Measurements from ENCODE around the gene MSLN.
A peak's percentile ranks its signal among the peaks of the same experiment; 100 is the strongest.
"Not testable (repeated sequence)": the region's sequence is repeated elsewhere in the genome, so short reads cannot be mapped to it uniquely, and the experiment has no call there.

MSLN gene

DNA sequence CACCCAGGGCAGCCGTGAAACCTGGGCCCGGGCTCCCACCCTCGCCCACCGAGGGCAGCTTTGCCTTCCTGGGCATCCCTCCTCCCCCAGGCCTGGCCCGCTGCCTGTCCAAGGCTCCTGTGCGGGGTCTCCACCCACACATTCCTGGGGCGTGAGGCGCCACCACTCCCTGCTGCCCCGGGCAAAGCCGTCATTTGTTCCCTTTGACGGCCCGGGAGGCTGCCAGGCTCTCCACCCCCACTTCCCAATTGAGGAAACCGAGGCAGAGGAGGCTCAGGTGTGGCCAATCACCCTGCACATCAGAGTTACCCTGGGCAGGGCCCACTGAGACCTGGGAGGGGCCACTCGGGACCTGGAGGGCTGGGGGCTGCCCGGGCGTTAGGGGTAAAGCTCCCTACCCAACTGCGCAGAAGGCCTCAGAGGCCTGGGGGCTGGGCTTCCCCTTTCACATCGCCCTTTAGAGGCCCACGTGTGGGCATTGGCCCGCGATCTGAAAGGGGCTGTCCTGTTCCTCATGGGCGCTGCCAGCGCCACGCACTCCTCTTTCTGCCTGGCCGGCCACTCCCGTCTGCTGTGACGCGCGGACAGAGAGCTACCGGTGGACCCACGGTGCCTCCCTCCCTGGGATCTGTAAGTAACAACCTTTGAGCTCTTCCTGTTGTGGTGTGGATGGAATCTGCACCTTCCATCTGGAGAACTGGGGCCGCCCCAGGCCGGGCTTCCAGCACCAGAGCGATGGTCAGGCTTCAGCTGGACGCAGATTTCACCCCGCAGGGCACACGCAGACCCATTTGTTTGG is at the start of gene MSLN:
Gene MSLN (plus strand): TSS at position 190 of the 799 bp plus-strand sequence. CDS start 1,947 bp downstream, outside the sequence.
- no peak within 1 kb of the TSS for H3K4me3 ChIP-seq (ENCODE audit: low read length)

DNA sequence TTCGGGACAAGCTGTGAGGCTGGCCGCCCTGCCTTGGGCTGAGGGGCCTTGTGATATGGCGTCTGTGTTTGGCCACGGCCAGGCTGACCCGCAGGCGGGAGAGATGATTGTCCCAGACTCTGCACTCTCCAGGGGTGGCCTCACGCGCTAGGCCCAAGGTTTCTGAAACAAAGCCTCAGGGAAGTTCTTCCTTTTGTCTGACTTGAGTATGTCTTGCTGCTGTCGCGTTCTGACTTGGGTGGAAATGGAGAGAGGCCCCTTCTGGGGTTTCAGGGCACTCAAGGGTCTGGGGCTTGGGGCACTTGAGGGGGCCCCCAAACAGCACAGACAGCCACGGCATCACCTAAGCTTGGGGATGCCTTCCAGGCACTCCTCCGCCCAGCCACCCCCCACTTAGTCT is 49.5 kb upstream of the MSLN start:
- H3K4me3 ChIP-seq (ENCODE audit: low read length), result no peak overlapping the region
- TF ChIP-seq, protein P1, sequence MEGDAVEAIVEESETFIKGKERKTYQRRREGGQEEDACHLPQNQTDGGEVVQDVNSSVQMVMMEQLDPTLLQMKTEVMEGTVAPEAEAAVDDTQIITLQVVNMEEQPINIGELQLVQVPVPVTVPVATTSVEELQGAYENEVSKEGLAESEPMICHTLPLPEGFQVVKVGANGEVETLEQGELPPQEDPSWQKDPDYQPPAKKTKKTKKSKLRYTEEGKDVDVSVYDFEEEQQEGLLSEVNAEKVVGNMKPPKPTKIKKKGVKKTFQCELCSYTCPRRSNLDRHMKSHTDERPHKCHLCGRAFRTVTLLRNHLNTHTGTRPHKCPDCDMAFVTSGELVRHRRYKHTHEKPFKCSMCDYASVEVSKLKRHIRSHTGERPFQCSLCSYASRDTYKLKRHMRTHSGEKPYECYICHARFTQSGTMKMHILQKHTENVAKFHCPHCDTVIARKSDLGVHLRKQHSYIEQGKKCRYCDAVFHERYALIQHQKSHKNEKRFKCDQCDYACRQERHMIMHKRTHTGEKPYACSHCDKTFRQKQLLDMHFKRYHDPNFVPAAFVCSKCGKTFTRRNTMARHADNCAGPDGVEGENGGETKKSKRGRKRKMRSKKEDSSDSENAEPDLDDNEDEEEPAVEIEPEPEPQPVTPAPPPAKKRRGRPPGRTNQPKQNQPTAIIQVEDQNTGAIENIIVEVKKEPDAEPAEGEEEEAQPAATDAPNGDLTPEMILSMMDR (IDR thresholded peaks at IDR 0.05; ENCODE audit: insufficient read depth, low read depth, low read length, missing control alignments), result no peak
- DNase-seq (ENCODE audit: low read depth), result no peak

More for the DNA sequence above, at the start of gene MSLN:
- TF ChIP-seq, protein P1 (IDR thresholded peaks at IDR 0.05; ENCODE audit: insufficient read depth, low read depth, low read length, missing control alignments), result no peak
- peak; percentile 76 for DNase-seq (ENCODE audit: low read depth)

DNA sequence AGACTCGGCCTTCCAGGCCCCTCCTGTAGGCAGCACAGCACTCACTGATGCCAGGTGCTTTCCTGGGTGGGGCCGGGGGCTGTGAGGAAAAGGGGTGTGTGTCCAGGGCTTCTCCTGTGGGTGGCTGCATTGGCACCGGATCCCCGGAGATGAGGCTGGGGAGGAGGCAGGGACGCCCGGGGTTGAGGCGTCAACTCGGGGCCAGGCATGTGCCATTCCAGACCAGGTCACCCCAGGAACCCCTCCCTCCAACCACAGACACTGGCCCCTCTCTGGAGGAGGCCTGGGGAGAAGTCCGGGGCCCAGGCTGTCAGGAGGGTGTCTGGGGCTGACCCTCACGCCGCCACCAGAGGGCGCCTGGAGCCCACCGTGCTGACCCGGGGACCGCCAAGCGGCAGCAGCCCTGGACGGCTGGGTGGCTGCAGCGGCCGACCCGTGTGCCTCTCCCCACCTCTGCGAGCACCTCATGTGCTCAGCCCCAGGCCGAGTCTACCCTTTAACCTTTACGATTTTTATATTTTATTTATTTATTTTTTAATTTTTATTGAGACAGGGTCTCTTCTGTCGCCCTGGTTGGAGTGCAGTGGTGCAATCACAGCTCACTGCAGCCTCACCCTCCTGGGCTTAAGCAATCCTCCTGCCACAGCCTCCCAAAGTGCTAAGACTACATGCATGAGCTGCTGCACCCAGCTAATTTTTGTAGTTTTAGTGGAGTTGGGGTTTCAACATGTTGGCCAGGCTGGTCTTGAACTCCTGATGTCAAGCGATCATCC is 48.8 kb upstream of the MSLN start:
- TF ChIP-seq, protein P1 (IDR thresholded peaks at IDR 0.05; ENCODE audit: insufficient read depth, low read depth, low read length, missing control alignments), result peak; percentile 69
- H3K4me3 ChIP-seq (ENCODE audit: low read length), result no peak overlapping the region
- peak; percentile 68 for DNase-seq (ENCODE audit: low read depth)

GRCh38 chr16:712740-713250 is 47.7 kb upstream of the MSLN start:
- TF ChIP-seq, protein P1 (IDR thresholded peaks at IDR 0.05; ENCODE audit: insufficient read depth, low read depth, low read length, missing control alignments), result peak; percentile 50
- H3K4me3 ChIP-seq (ENCODE audit: low read length), result not testable (repeated sequence)
- peak; percentile 96 for DNase-seq (ENCODE audit: low read depth)

- no peak overlapping the region for H3K4me3 ChIP-seq (ENCODE audit: low read length)
- DNase-seq (ENCODE audit: low read depth), result peak; percentile 56
- TF ChIP-seq, protein P1 (IDR thresholded peaks at IDR 0.05; ENCODE audit: insufficient read depth, low read depth, low read length, missing control alignments), result no peak
Observed at GRCh38 chr16:714079-714478, 46.5 kb upstream of the MSLN start.

DNA sequence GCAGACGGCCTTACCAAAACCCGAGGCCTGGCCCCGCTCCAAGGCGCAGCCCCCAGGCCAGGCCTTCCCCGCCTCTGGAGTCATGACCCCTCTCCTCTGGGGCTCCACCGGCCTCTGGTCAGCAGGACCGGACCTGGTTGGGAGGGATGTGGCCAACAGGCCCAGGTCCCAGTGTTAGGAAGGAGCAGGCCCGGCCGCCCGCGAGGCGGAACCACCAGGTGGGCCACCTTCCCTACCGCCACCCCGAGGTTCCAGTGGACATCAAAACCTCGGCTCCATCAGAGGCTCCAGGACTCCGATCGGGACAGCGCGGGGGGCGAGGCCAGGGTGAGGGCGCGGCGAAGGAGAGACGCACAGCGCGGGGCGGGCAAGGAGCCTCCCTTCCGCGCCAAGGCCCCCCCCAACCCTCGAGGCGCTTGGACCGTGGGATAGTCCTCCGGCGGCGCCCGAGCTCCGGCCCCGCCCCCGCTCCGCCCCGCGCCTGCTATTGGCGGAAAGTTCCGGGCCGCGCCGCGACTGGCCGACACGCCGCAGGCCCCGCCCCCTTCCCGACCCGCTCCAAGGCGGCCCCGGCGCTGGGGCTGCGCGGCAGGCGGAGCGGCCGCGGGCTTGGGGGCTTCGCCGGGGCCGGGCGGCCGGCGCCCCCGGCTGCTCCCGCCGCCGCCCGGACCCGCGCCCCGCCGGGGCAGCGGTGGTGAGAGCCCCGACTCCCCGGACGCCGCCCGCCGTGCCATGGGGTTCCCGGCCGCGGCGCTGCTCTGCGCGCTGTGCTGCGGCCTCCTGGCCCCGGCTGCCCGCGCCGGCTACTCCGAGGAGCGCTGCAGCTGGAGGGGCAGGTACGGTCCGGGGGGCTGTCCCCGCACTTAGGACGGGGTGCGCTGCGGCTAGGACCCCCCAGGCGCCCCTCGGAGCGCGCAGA is 45.7 kb upstream of the MSLN start, which contains the start of gene METRN:
Gene METRN (plus strand): TSS at position 561 of the 919 bp plus-strand sequence. CDS start 172 bp downstream, at position 733.
- H3K4me3 ChIP-seq (ENCODE audit: low read length), result peak within 1 kb of the TSS; percentile 54
- TF ChIP-seq, protein P1 (IDR thresholded peaks at IDR 0.05; ENCODE audit: insufficient read depth, low read depth, low read length, missing control alignments), result no peak

More for the DNA sequence above, 45.7 kb upstream of the MSLN start, which contains the start of gene METRN:
- DNase-seq (ENCODE audit: low read depth), result peak; percentile 93
